ENCODE data around the gene NFAT5. TPM values are rescaled to one million over a fixed set of nuclear protein-coding genes. Genes with fewer than 3 reads are reported as not detected.

Gene NFAT5
- total RNA-seq, 1 experiment from 2014 or later, result 57.9 TPM

DNA sequence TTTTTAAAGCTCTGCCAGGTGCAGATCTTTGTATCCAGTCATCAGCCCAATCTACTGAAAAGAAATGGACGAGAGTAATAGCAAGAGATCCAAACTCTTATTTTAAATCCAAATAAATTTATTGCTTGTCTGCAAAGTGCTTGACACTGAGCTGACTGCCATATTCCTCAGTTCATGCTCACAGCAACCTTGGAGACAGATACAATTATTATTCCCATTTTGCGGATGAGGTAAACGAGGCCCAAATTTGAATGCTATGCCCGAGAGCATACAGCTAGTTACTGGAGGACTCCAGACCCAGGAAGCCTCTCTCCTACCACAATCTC lies 188.3 kb downstream of the NFAT5 start:
- DNase-seq, result no peak
- peak overlapping the region; percentile 93 for H3K27ac Mint-ChIP-seq (ENCODE audit: unreplicated experiment)
- CTCF ChIA-PET, result interaction anchor here (0.7 to 2.2 kb wide), 14 partner anchors 8 to 358 kb away, joined by 3 to 13 read pairs (median 6); partner anchors contain the start of genes NQO1 and WWP2
- BruUV-seq (replicated peaks), result TSS peak; percentile 55
- peaks cover 13% of the 10 kb centered on the region for H3K27me3 Mint-ChIP-seq (ENCODE audit: unreplicated experiment)
- intact Hi-C loops (cut with micrococcal nuclease; ENCODE audit: unreplicated experiment), result loop anchor here (1.0 to 5.0 kb wide), 3 partner anchors 28 to 357 kb away; partner anchors contain the start of gene NQO1
- H3K4me3 Mint-ChIP-seq (ENCODE audit: low read depth, unreplicated experiment), result peak overlapping the region; percentile 98
- peaks cover 57% of the 10 kb centered on the region for H3K36me3 Mint-ChIP-seq (ENCODE audit: insufficient read depth, unreplicated experiment)
- TF ChIP-seq, protein P1, sequence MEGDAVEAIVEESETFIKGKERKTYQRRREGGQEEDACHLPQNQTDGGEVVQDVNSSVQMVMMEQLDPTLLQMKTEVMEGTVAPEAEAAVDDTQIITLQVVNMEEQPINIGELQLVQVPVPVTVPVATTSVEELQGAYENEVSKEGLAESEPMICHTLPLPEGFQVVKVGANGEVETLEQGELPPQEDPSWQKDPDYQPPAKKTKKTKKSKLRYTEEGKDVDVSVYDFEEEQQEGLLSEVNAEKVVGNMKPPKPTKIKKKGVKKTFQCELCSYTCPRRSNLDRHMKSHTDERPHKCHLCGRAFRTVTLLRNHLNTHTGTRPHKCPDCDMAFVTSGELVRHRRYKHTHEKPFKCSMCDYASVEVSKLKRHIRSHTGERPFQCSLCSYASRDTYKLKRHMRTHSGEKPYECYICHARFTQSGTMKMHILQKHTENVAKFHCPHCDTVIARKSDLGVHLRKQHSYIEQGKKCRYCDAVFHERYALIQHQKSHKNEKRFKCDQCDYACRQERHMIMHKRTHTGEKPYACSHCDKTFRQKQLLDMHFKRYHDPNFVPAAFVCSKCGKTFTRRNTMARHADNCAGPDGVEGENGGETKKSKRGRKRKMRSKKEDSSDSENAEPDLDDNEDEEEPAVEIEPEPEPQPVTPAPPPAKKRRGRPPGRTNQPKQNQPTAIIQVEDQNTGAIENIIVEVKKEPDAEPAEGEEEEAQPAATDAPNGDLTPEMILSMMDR (IDR thresholded peaks at IDR 0.05; ENCODE audit: unreplicated experiment), result no peak
- peaks cover 16% of the 10 kb centered on the region for H3K4me1 Mint-ChIP-seq (ENCODE audit: low read depth, unreplicated experiment)
- H3K9me3 Mint-ChIP-seq (ENCODE audit: low read depth, unreplicated experiment), result no peaks in the 10 kb centered on the region

Small RNAs within 50 kb of the gene (microRNA-seq; reads per million reads assigned to microRNA genes)
- gene MIR1538, result 2.8 reads per million

Other genes with a start within 250 kb of the NFAT5 start
- gene PDF, start 235.4 kb upstream of the NFAT5 start, total RNA-seq (2022), result 25.5 and 29.4 TPM in 2 replicates
- 55.0 and 57.4 TPM in 2 replicates for gene COG8, start 226.4 kb upstream of the NFAT5 start, total RNA-seq (2022)
- gene NIP7, start 226.2 kb upstream of the NFAT5 start, total RNA-seq (2022), result 55.8 and 59.8 TPM in 2 replicates
- 1.4 and 1.7 TPM in 2 replicates for gene TMED6, start 214.2 kb upstream of the NFAT5 start, total RNA-seq (2022)
- gene TERF2, start 180.0 kb upstream of the NFAT5 start, total RNA-seq (2022), result 38.2 and 39.4 TPM in 2 replicates
- gene CYB5B, start 141.3 kb upstream of the NFAT5 start, total RNA-seq (2022), result 177 and 179 TPM in 2 replicates
- gene NQO1, start 160.6 kb downstream of the NFAT5 start, total RNA-seq (2022), result 365 and 415 TPM in 2 replicates
- 82.4 and 88.2 TPM in 2 replicates for gene NOB1, start 189.0 kb downstream of the NFAT5 start, total RNA-seq (2022)
- gene WWP2, start 196.4 kb downstream of the NFAT5 start, total RNA-seq (2022), result 47.5 and 53.8 TPM in 2 replicates

Measured in Calu3 (cell line).